Heart left ventricle (tissue), 13 donors: ENCODE data around the gene BRMS1.

ENCODE experiments used
- POLR2A ChIP-seq, 2 donors: fragments of 450-650 bp; IDR thresholded peaks; one replicate each; pipeline ENCODE4 v1.6.1; 2017; ENCODE audit warnings: antibody characterized with exemption in 2 of 2, mild to moderate bottlenecking in 2 of 2, moderate library complexity in 2 of 2
- TF ChIP-seq, protein P1 (sequence below), 12 donors: fragments of 200-600 bp; sonication (generic) in 4 of 12; IDR thresholded peaks; one replicate each; pipeline versions ENCODE4 v1.5.0 to v1.8.0; 2018 to 2022; ENCODE audit warnings: antibody characterized with exemption in 12 of 12, mild to moderate bottlenecking in 5 of 12
- donor health status: ischemic (EF 13 %, LVEDD 7.1; RV severe dilation, severe dysfunction).
- donor health status: DM: no; HTN: yes; CAD: no.
- donor health status: DM: no; HTN: no; CAD: no.
- donor health status: ischemic (EF 25% LVEDD 6.9; RV normal size, moderate dysfunction).
- donor health status: ischemic (EF 25% LVEDD 5.7; RV mildly dilated, moderate dysfunction).
- donor health status: ischemic (EF 35%, LVEDD 5.7; RV mildly dilated, moderate dysfunction).
- donor health status: nonischemic (EF 11% LVEDD 7.7; RV severe dilation, severe dysfunction).
- donor health status: DM: yes; HTN: yes; CAD: no.
- donor health status: PGD.
- donor health status: ischemic (EF 29% LVEDD 5.4; RV normal size, mild dysfunction).
- donor health status: nonischemic (EF 23%, LVEDD 6.1; RV moderate dilation, normal function).

DNA sequence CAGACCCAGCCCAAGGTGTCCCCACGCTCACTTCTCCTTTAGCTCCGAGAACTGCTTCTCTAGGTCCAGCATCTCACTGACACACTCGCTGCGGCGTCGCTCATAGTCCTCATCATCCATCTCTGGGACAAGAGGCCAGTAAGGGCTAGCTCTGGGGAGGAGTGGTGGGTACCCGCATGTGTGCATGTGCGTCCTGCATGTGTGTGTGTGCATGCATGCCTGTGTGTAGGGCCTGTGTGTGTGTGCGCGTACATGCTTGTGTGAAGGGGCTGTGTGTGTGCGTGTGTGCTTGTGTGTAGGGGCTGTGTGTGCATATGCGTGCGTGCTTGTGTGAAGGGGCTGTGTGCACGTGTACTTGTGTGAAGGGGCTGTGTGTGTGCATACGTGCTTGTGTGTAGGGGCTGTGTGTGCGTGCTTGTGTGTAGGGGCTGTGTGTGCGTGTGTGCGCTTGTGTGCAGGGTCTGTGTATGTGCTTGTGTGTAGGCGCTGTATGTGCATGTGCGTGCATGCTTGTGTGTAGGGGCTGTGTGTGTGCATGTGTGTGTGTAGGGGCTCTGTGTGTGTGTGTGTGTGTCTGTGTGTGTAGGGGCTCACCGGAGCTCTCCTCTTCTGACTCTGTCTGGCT, 3.3 kb downstream of the BRMS1 start:
- TF ChIP-seq, protein P1, sequence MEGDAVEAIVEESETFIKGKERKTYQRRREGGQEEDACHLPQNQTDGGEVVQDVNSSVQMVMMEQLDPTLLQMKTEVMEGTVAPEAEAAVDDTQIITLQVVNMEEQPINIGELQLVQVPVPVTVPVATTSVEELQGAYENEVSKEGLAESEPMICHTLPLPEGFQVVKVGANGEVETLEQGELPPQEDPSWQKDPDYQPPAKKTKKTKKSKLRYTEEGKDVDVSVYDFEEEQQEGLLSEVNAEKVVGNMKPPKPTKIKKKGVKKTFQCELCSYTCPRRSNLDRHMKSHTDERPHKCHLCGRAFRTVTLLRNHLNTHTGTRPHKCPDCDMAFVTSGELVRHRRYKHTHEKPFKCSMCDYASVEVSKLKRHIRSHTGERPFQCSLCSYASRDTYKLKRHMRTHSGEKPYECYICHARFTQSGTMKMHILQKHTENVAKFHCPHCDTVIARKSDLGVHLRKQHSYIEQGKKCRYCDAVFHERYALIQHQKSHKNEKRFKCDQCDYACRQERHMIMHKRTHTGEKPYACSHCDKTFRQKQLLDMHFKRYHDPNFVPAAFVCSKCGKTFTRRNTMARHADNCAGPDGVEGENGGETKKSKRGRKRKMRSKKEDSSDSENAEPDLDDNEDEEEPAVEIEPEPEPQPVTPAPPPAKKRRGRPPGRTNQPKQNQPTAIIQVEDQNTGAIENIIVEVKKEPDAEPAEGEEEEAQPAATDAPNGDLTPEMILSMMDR (IDR thresholded peaks at IDR 0.05): no peak
- TF ChIP-seq POLR2A (IDR thresholded peaks at IDR 0.05): no peak
